DND-41 (cell line): ENCODE data around the gene ZNF366.

Experiments
- ATAC-seq: fragments of 200-7000 bp; cut with Tn5 transposase; 3 replicates; pipeline ENCODE4 v1.9.1; 2021; ENCODE audit warnings: low read depth; ENCODE audit not compliant: insufficient read depth
- DNase-seq: peaks from one replicate; pipeline ENCODE4 v3.0.0-alpha.2; 2020
- H2AFZ ChIP-seq: 2 replicates; pipeline ENCODE4 v1.6.0; 2012; ENCODE audit warnings: low read depth, low read length
- H3K27ac ChIP-seq: 2 replicates; pipeline ENCODE4 v1.5.1; 2012; ENCODE audit warnings: low read length, inconsistent platforms
- H3K27me3 ChIP-seq: fragments of 200-600 bp; sonication (generic); 2 replicates; pipeline ENCODE4 v1.6.0; 2012; ENCODE audit warnings: low read length, mild to moderate bottlenecking, inconsistent platforms; ENCODE audit not compliant: insufficient read depth, poor library complexity
- H3K36me3 ChIP-seq: 2 replicates; pipeline ENCODE4 v1.5.1; 2012; ENCODE audit warnings: low read length, inconsistent platforms; ENCODE audit not compliant: insufficient read depth
- H3K4me1 ChIP-seq: 2 replicates; pipeline ENCODE4 v1.5.1; 2012; ENCODE audit warnings: mild to moderate bottlenecking, low read length; ENCODE audit not compliant: insufficient read depth
- H3K4me2 ChIP-seq: 2 replicates; pipeline ENCODE4 v1.6.0; 2012; ENCODE audit warnings: mild to moderate bottlenecking, moderate library complexity, low read length, inconsistent platforms; ENCODE audit not compliant: insufficient read depth
- H3K4me3 ChIP-seq, 2 experiments: fragments of 200-600 bp in 1 of 2; shearing (Covaris generic) in 1 of 2; 2 replicates each; pipeline ENCODE4 v1.5.1; 2012 to 2016; ENCODE audit warnings: inconsistent platforms in 2 of 2, low read length in 2 of 2, mild to moderate bottlenecking in 2 of 2, low read depth in 1 of 2, moderate library complexity in 1 of 2
- H3K79me2 ChIP-seq: 2 replicates; pipeline ENCODE4 v1.6.0; 2012; ENCODE audit warnings: low read length, inconsistent platforms; ENCODE audit not compliant: insufficient read depth
- H3K9ac ChIP-seq: 2 replicates; pipeline ENCODE4 v1.6.0; 2012; ENCODE audit warnings: low read depth, mild to moderate bottlenecking, inconsistent platforms, low read length, moderate library complexity
- H3K9me3 ChIP-seq: 2 replicates; pipeline ENCODE4 v1.5.1; 2012; ENCODE audit warnings: low read length, moderate library complexity, mild to moderate bottlenecking, inconsistent platforms; ENCODE audit not compliant: insufficient read depth, severe bottlenecking
- H4K20me1 ChIP-seq: 2 replicates; pipeline ENCODE4 v1.6.0; 2012; ENCODE audit warnings: low read length; ENCODE audit not compliant: insufficient read depth
- CTCF ChIP-seq: IDR thresholded peaks from 2 replicates; pipeline ENCODE4 v1.5.1; 2012; ENCODE audit warnings: borderline replicate concordance, low read length, moderate library complexity, mild to moderate bottlenecking; ENCODE audit not compliant: poor library complexity, severe bottlenecking; ENCODE audit errors: extremely low read depth
- EZH2 ChIP-seq: IDR thresholded peaks from 3 replicates; pipeline ENCODE4 v1.6.1; 2012; ENCODE audit warnings: borderline replicate concordance, low read depth, mild to moderate bottlenecking, moderate library complexity, low read length, inconsistent platforms; ENCODE audit not compliant: severe bottlenecking

The ZNF366 gene

GRCh38 chr5:72441862-72442540 is 65.2 kb downstream of the ZNF366 start:
- Histone ChIP-seq H3K36me3 (no peaks in the 10 kb centered on the region), H3K79me2 (no peaks in the 10 kb centered on the region), H3K9ac (no peak overlapping the region), H3K27me3 (peaks cover 6% of the 10 kb centered on the region), H3K4me2 (no peak overlapping the region), H3K9me3 (no peaks in the 10 kb centered on the region), H3K4me3 (no peak overlapping the region), H3K4me1 (no peaks in the 10 kb centered on the region), H2AFZ (no peak overlapping the region), H4K20me1 (no peaks in the 10 kb centered on the region), H3K27ac (no peak overlapping the region)
- ATAC-seq (no peak), DNase-seq (no peak)
- TF ChIP-seq EZH2 = no peak
- no peak for TF ChIP-seq CTCF

- Histone ChIP-seq H3K27ac (no peak overlapping the region), H3K4me3 (no peak overlapping the region), H3K4me2 (no peak overlapping the region), H3K36me3 (no peaks in the 10 kb centered on the region), H3K9ac (no peak overlapping the region), H2AFZ (no peak overlapping the region), H3K27me3 (peaks cover 6% of the 10 kb centered on the region), H3K79me2 (no peaks in the 10 kb centered on the region), H3K9me3 (no peaks in the 10 kb centered on the region), H4K20me1 (no peaks in the 10 kb centered on the region), H3K4me1 (no peaks in the 10 kb centered on the region)
- TF ChIP-seq CTCF (no peak), EZH2 (no peak)
- no peak for DNase-seq
- ATAC-seq = no peak
Observed at GRCh38 chr5:72441094-72441723, 66.0 kb downstream of the ZNF366 start.

- no peaks in the 10 kb centered on the region for H3K4me1 ChIP-seq
- no peaks in the 10 kb centered on the region for H4K20me1 ChIP-seq
- no peak for ATAC-seq
- H3K27ac ChIP-seq = no peak overlapping the region
- H3K4me2 ChIP-seq = no peak overlapping the region
- H3K27me3 ChIP-seq = peaks cover 6% of the 10 kb centered on the region
- TF ChIP-seq CTCF (no peak), EZH2 (no peak)
- no peak overlapping the region for H3K9ac ChIP-seq
- H3K79me2 ChIP-seq = no peaks in the 10 kb centered on the region
- H3K9me3 ChIP-seq = no peaks in the 10 kb centered on the region
- no peaks in the 10 kb centered on the region for H3K36me3 ChIP-seq
- H3K4me3 ChIP-seq = no peak overlapping the region
- H2AFZ ChIP-seq = no peak overlapping the region
- DNase-seq = no peak
Observed at GRCh38 chr5:72440207-72440638, 67.0 kb downstream of the ZNF366 start.
